PC-9 (cell line): ENCODE results near the gene MYO1E. TPM values are rescaled to one million over a fixed set of nuclear protein-coding genes. Genes with fewer than 3 reads are reported as not detected.

Source experiments
- BruUV-seq: library from RNA; stranded (reverse); fragments of 400-500 nt; replicated peaks from 2 replicates; lab custom pipeline; 2021; lab: Mats Ljungman, UMichigan
- CTCF ChIA-PET: fragments of 300-600 bp; sonication (Branson Sonifier 250); formaldehyde crosslinking; loops from one replicate; lab custom pipeline; 2022; ENCODE audit warnings: antibody characterized with exemption; lab: Charles Lee
- POLR2A ChIA-PET: fragments of 300-600 bp; sonication (Branson Sonifier 250); formaldehyde crosslinking; loops from one replicate; lab custom pipeline; 2022; ENCODE audit warnings: antibody characterized with exemption; ENCODE audit not compliant: unreplicated experiment; lab: Charles Lee
- DNase-seq, 2 experiments: peaks; one replicate each; pipeline versions ENCODE4 v3.0.0 to v3.0.0-alpha.2; 2015 to 2022; ENCODE audit warnings: mixed read lengths in 1 of 2
- H2AFZ ChIP-seq: fragments of 200-600 bp; sonication (generic); 2 replicates; pipeline ENCODE4 v1.8.1; 2017; ENCODE audit warnings: antibody characterized with exemption
- H3F3A ChIP-seq: fragments of 200-600 bp; sonication (generic); 2 replicates; pipeline ENCODE4 v1.8.1; 2017; ENCODE audit warnings: antibody characterized with exemption, mild to moderate bottlenecking, low read depth; ENCODE audit not compliant: insufficient read depth
- H3K27ac ChIP-seq: fragments of 200-600 bp; sonication (generic); 2 replicates; pipeline ENCODE4 v1.6.1; 2016; ENCODE audit warnings: mixed run types
- H3K27me3 ChIP-seq: fragments of 200-600 bp; sonication (generic); 2 replicates; pipeline ENCODE4 v1.6.1; 2016; ENCODE audit warnings: low read depth, mixed run types; ENCODE audit not compliant: insufficient read depth
- H3K36me3 ChIP-seq: fragments of 200-600 bp; sonication (generic); 2 replicates; pipeline ENCODE4 v1.6.1; 2016; ENCODE audit warnings: low read depth, mixed run types
- H3K4me1 ChIP-seq: fragments of 200-600 bp; sonication (generic); replicated peaks from 2 replicates; pipeline ENCODE4 v1.6.1; 2016; ENCODE audit warnings: mixed run types; ENCODE audit not compliant: insufficient read depth
- H3K4me2 ChIP-seq: fragments of 200-600 bp; sonication (generic); 2 replicates; pipeline ENCODE4 v1.6.1; 2017; ENCODE audit warnings: mixed run types
- H3K4me3 ChIP-seq: fragments of 200-600 bp; sonication (generic); 2 replicates; pipeline ENCODE4 v1.6.1; 2016; ENCODE audit warnings: mixed run types
- H3K79me2 ChIP-seq: fragments of 200-600 bp; sonication (generic); 2 replicates; pipeline ENCODE4 v1.6.1; 2017; ENCODE audit warnings: low read depth, mixed run types
- H3K9me2 ChIP-seq: fragments of 200-600 bp; sonication (generic); 2 replicates; pipeline ENCODE4 v1.8.1; 2017; ENCODE audit warnings: mild to moderate bottlenecking; ENCODE audit not compliant: insufficient read depth
- H3K9me3 ChIP-seq: fragments of 200-600 bp; sonication (generic); 2 replicates; pipeline ENCODE4 v1.8.1; 2016; ENCODE audit warnings: low read depth; ENCODE audit not compliant: insufficient read depth
- H4K20me1 ChIP-seq: fragments of 200-600 bp; sonication (generic); 2 replicates; pipeline ENCODE4 v1.8.1; 2017; ENCODE audit not compliant: insufficient read depth
- EZH2 ChIP-seq: fragments of 200-600 bp; sonication (generic); IDR thresholded peaks from 2 replicates; pipeline ENCODE4 v1.8.0; 2017; ENCODE audit warnings: antibody characterized with exemption, low read depth
- intact Hi-C: fragments of 100-400 bp; cut with micrococcal nuclease; formaldehyde crosslinking; loops from one replicate; pipeline ENCODE4 v1.10.0; 2022; ENCODE audit not compliant: unreplicated experiment
- total RNA-seq: library from RNA; stranded (reverse); gene quantifications from 2 replicates; pipeline ENCODE4 v1.2.3, GENCODE V29; 2021
- TF ChIP-seq, protein P1 (sequence below): fragments of 200-600 bp; sonication (generic); conservative IDR thresholded peaks from 2 replicates; pipeline ENCODE4 v1.6.1; 2017; ENCODE audit warnings: mixed run types, antibody characterized with exemption, mild to moderate bottlenecking, moderate library complexity

Gene MYO1E
- total RNA-seq, 1 experiment from 2014 or later: 156 TPM

DNA sequence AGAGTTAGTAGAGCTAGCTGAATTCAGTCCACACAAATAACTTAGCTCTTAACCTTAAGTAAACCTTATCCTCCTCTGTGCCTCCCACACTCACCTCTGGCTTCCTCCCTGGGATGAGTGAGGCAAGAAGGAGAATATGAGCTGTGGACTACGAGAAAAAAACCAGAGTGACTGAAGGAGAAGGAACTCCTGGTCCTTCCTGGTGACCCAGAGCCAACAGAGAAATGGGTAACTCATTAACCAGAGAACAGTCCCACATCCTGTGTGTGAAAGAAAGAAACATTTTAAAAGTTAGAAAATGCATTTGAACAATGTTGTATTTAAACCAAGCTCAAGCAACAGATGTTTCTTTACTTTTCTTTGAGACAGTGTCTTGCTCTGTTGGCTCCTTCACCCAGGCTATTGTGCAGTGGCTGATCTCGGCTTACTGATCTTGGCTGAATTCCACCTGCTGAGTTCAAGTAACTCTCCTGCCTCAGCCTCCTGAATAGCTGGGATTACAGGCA lies 37.8 kb upstream of the MYO1E start:
- BruUV-seq: no TSS peak
- H3K4me2 ChIP-seq: no peak overlapping the region
- no peaks in the 10 kb centered on the region for H3F3A ChIP-seq
- H3K36me3 ChIP-seq: no peaks in the 10 kb centered on the region
- intact Hi-C loops: no loop called here
- H3K9me3 ChIP-seq: no peaks in the 10 kb centered on the region
- H2AFZ ChIP-seq: no peak overlapping the region
- no peaks in the 10 kb centered on the region for H3K79me2 ChIP-seq
- ChIA-PET CTCF (no interaction called here), POLR2A (interaction anchor here (0.6 kb wide), 1 partner anchor 304 kb away, joined by 8 read pairs; no protein-coding TSS in a partner anchor)
- no peak for DNase-seq
- H4K20me1 ChIP-seq: no peaks in the 10 kb centered on the region
- H3K9me2 ChIP-seq: no peaks in the 10 kb centered on the region
- H3K4me3 ChIP-seq: no peak overlapping the region
- 0 out of 2 replicates have a peak, but pooled peaks cover 9% of the 10 kb centered on the region for H3K4me1 ChIP-seq
- no peaks in the 10 kb centered on the region for H3K27me3 ChIP-seq
- TF ChIP-seq, protein P1, sequence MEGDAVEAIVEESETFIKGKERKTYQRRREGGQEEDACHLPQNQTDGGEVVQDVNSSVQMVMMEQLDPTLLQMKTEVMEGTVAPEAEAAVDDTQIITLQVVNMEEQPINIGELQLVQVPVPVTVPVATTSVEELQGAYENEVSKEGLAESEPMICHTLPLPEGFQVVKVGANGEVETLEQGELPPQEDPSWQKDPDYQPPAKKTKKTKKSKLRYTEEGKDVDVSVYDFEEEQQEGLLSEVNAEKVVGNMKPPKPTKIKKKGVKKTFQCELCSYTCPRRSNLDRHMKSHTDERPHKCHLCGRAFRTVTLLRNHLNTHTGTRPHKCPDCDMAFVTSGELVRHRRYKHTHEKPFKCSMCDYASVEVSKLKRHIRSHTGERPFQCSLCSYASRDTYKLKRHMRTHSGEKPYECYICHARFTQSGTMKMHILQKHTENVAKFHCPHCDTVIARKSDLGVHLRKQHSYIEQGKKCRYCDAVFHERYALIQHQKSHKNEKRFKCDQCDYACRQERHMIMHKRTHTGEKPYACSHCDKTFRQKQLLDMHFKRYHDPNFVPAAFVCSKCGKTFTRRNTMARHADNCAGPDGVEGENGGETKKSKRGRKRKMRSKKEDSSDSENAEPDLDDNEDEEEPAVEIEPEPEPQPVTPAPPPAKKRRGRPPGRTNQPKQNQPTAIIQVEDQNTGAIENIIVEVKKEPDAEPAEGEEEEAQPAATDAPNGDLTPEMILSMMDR: no peak
- TF ChIP-seq EZH2: no peak
- H3K27ac ChIP-seq: no peak overlapping the region

DNA sequence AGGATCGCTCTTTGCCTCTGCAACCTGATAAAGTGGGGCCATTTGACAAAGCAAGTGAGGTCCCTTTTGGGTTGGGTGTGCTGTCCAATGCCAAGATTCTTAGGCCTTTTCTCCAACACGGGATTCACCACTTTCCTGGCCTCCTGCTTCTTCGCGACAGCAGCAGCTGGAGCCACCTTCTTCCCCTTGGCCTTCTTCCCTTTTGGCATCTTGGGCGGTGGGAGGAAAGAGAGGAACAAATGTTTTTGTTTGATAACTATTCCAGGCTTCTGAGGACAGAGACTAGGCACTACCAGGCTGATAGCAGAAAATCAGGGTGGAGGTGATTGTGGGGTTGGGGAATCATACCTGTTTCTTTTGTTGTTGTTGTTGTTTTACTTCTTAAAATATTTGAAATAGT lies 35.3 kb upstream of the MYO1E start:
- BruUV-seq: no TSS peak
- Histone ChIP-seq H3K79me2 (no peaks in the 10 kb centered on the region), H3K4me1 (0 out of 2 replicates have a peak, but pooled peaks cover 8% of the 10 kb centered on the region), H3K36me3 (no peaks in the 10 kb centered on the region), H3K4me2 (no peak overlapping the region), H2AFZ (no peak overlapping the region), H3K27me3 (no peaks in the 10 kb centered on the region), H3K9me2 (no peaks in the 10 kb centered on the region), H3K9me3 (no peaks in the 10 kb centered on the region), H3K27ac (no peak overlapping the region), H4K20me1 (no peaks in the 10 kb centered on the region), H3K4me3 (no peak overlapping the region), H3F3A (no peaks in the 10 kb centered on the region)
- intact Hi-C loops: no loop called here
- no peak for DNase-seq
- ChIA-PET POLR2A (no interaction called here), CTCF (no interaction called here)
- TF ChIP-seq, protein P1: no peak
- no peak for TF ChIP-seq EZH2

DNA sequence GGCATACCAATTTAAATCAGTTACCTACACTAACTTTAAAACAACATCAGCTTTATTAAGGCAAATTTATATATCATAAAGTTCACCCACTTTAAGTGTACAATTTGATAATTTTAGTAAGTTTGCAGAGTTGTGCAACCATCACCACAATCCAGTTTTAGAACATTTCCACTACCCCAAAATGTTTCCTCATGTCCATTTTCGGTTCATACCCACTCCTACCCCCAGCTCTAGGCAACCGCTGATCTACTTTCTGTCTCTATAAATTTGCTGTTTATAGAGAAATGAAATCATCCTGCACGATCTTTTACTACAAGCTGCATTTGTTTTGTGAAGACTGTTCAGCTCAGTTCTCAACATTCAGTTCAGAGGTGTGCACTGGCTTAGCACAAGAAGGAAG lies 33.8 kb upstream of the MYO1E start:
- no peak overlapping the region for H3K4me3 ChIP-seq
- no peaks in the 10 kb centered on the region for H3K27me3 ChIP-seq
- BruUV-seq: no TSS peak
- no peaks in the 10 kb centered on the region for H3K9me3 ChIP-seq
- intact Hi-C loops: no loop called here
- CTCF ChIA-PET: no interaction called here
- no peaks in the 10 kb centered on the region for H3K36me3 ChIP-seq
- DNase-seq: no peak
- 0 out of 2 replicates have a peak, but pooled peaks cover 4% of the 10 kb centered on the region for H3K4me1 ChIP-seq
- POLR2A ChIA-PET: no interaction called here
- H3F3A ChIP-seq: no peaks in the 10 kb centered on the region
- TF ChIP-seq, protein P1: no peak
- no peak for TF ChIP-seq EZH2
- no peaks in the 10 kb centered on the region for H3K79me2 ChIP-seq
- H2AFZ ChIP-seq: no peak overlapping the region
- no peaks in the 10 kb centered on the region for H4K20me1 ChIP-seq
- H3K27ac ChIP-seq: no peak overlapping the region
- no peak overlapping the region for H3K4me2 ChIP-seq
- H3K9me2 ChIP-seq: no peaks in the 10 kb centered on the region
